CD4-positive, alpha-beta T cell treated with Interleukin-15 for 4 hours (primary cell): ENCODE data around the gene MED28.
"Not testable (repeated sequence)": the region's sequence is repeated elsewhere in the genome, so short reads cannot be mapped to it uniquely, and the experiment has no call there.

Source experiments
- DNase-seq: peaks from one replicate; pipeline ENCODE4 v3.0.0-alpha.2; 2020; ENCODE audit warnings: low spot score

MED28 gene, protein sequence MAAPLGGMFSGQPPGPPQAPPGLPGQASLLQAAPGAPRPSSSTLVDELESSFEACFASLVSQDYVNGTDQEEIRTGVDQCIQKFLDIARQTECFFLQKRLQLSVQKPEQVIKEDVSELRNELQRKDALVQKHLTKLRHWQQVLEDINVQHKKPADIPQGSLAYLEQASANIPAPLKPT

GRCh38 chr4:17614416-17615299, at the start of gene MED28:
TSS of gene MED28 (plus strand) at chr4:17614641. CDS start at chr4:17614655, 14 bp downstream.
- peak; percentile 94 for DNase-seq

DNA sequence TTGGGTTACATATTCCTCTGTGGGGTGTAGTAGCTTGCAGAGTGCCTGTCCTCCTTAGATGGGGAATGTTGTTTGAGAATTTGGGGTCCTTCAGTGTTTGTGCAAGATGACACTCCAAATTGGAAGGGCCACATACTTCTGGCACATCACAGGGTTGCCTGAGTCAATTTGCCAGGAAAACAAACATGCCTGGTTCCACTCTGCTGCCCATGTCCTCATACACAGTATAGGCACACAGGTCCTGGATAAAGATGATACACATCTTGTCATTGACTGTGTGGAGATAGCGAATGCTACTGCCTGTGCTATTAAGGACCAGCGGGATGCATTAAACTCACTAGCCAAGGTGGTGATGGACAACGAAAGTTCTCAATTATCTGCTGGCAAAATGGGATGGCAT, 48.6 kb upstream of the MED28 start:
- DNase-seq: no peak

- DNase-seq: no peak
Observed at GRCh38 chr4:17567271-17567670, 47.2 kb upstream of the MED28 start.

DNA sequence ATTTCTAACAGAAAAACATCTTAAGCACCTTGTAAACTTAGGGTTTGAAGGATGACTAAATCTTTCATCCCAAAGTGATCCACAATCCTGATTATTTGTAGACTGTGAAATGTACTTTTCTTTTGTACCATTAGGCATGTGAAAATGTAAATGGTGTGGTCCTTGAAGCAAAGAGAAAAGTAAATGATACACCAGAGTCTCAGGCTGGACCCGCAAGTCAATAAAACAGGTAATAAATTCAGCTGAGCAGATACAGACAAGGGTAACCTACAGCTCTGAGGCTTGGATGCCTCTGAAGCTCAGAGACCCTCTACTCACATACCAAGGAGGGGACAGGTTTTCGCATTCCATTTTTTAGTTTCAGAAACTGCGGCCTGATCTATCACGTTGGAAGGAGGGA, 40.2 kb upstream of the MED28 start:
- no peak for DNase-seq

DNA sequence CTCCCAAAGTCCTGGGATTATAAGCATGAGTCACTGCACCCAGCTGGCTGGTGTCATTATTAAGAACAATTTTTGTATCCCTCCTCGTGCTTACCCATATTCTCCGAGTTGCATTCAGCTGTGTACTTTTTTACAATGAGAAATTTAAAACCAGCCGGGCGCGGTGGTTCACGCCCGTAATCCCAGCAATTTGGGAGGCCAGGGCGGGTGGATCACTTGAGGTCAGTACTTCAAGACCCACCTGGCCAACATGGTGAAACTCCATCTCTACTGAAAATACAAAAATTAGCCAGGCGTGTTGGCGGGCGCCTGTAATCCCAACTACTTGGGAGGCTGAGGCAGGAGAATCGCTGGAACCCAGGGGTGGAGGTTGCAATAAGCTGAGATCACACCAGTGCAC, 39.3 kb upstream of the MED28 start:
- not testable (repeated sequence) for DNase-seq

DNA sequence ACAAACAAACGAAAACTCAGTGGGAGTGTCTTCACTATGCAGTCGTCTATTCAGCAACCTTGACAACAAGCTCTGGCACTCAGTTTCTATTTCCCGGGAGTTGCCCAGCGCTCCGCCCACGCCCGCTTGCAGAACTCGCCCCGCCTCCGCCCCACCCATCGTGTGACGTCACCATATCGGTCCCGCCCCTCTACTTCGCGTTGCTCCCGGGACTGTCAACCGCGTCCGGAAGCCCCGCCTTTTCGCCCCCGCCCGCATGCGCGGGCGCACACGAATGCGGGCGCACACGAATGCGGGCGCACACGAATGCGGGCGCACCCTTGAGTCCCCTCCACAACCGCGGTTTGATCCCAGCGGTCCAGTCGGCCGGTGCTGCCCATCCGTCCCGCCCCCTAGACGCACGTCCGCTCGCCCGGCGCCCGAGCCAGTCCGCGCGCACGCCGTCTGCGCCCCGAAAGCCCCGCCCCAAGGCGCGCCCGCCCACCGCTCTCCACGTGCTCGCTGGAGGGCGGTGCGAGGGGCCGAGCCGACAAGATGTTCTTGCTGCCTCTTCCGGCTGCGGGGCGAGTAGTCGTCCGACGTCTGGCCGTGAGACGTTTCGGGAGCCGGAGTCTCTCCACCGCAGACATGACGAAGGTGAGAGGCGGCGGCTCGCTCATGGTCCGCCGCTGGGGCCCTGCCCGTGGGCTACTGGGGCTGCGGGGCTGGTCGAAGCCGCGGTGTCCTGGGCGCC, 37.3 kb upstream of the MED28 start, which contains the start of gene LAP3:
Gene LAP3, plus strand, starts transcription at position 267 of the 733 bp plus-strand sequence. Its CDS starts 268 bp downstream, at position 535.
- DNase-seq: peak; percentile 98

GRCh38 chr4:17577665-17578481, 36.6 kb upstream of the MED28 start:
- peak; percentile 10 for DNase-seq

- peak; percentile 16 for DNase-seq
Observed at GRCh38 chr4:17578482-17578891, 36.0 kb upstream of the MED28 start.

GRCh38 chr4:17580969-17581368, 33.5 kb upstream of the MED28 start:
- no peak for DNase-seq

- DNase-seq: no peak
Observed at GRCh38 chr4:17583276-17583675, 31.2 kb upstream of the MED28 start.

GRCh38 chr4:17583941-17584340, 30.5 kb upstream of the MED28 start:
- no peak for DNase-seq

- DNase-seq: no peak
Observed at GRCh38 chr4:17584521-17585213, 29.8 kb upstream of the MED28 start.

- DNase-seq: no peak
Observed at GRCh38 chr4:17587094-17587822, 27.2 kb upstream of the MED28 start.

- DNase-seq: no peak
Observed at GRCh38 chr4:17589355-17589754, 25.1 kb upstream of the MED28 start.

DNA sequence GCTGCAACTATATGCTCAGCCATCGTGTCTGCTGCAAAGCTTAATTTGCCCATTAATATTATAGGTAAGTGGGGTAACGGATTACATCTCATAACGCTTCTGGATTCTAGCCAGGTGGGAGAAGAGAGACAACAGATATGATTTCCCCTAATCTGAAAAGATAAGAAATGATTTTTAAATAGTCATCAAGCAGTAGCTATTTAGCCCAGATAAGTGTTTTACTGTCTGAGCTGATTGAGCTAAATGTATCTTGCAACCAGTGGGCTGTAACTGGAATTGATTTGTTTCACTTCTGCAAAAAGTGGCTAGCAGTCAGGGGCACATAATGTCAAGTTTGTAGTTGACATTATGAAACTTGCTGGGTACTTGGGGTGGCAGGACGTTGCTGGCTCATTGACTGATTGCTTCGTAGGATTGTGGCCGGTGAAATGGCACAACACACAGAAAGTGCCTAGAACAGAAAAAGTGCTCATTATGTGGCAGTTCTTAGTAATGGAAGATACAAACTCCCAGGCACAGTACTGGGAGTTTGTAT, 18.9 kb upstream of the MED28 start:
- DNase-seq: no peak

- DNase-seq: no peak
Observed at GRCh38 chr4:17597517-17597916, 16.9 kb upstream of the MED28 start.

- DNase-seq: no peak
Observed at GRCh38 chr4:17599826-17600225, 14.6 kb upstream of the MED28 start.

DNA sequence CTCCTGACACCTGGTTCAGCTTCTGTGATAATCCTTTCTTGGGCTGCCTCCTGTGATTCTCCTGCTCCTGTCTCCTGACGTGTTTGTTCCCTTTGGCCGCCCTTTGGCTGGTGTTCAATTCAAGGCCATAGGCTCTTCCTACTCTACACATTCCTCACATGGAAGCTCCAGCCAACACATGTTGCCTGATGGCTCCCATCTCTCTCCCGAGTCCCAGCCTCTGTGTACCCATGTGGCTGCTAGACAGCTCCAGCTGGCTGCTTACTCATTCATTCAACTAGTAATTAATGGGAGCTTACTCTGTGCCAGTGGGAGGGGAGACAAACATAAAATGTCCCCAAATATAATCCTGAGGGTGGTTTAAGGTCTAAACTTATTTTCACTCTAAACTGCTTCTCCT, 9.2 kb upstream of the MED28 start:
- DNase-seq: no peak

GRCh38 chr4:17613761-17614415, 553 bp upstream of the MED28 start:
- no peak for DNase-seq

DNA sequence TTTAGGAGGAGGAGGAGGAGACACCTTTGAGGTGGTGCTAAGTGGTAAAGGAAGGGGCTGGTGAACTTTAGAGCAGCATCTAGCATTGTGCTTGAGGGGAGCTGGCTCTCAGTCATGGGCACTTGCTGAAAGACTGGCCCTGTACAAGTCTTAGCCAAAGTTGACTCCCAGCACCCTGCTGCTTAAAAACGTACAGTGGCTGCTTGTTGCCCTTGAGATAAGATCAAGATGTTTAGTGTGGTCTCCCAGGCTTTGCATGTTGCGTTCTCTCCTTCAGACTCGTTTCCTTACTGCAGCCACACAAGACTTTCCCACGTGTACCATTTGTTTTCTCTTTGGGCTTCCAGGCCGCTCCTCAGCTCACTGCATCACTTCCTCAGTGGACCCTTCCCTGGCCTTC, 1.8 kb downstream of the MED28 start:
- no peak for DNase-seq
